Fibroblast of peridontal ligament (primary cell): ENCODE data around the gene UBQLN3.

ENCODE experiments used
- DNase-seq: peaks from one replicate; pipeline ENCODE4 v3.0.0-alpha.2; 2010; ENCODE audit errors: extremely low read depth

The UBQLN3 gene

GRCh38 chr11:5509803-5510202, at the start of gene UBQLN3:
UBQLN3 (minus strand) TSS chr11:5509957; CDS start chr11:5509558, 399 bp downstream.
- no peak for DNase-seq

- no peak for DNase-seq
Measured at GRCh38 chr11:5557751-5558150, 48.0 kb upstream of the UBQLN3 start.

GRCh38 chr11:5556596-5557188, 46.9 kb upstream of the UBQLN3 start:
- no peak for DNase-seq

- DNase-seq, result peak; percentile 12
Measured at GRCh38 chr11:5553343-5553742, 43.6 kb upstream of the UBQLN3 start.

GRCh38 chr11:5550440-5551095, 40.8 kb upstream of the UBQLN3 start:
- peak; percentile 69 for DNase-seq

- no peak for DNase-seq
Measured at GRCh38 chr11:5548440-5548839, 38.7 kb upstream of the UBQLN3 start, which contains the start of gene OR52H1. OR52H1 (minus strand) TSS chr11:5548540; CDS start chr11:5545505, 3,035 bp downstream.

- no peak for DNase-seq
Measured at GRCh38 chr11:5547982-5548381, 38.2 kb upstream of the UBQLN3 start.

- peak; percentile 41 for DNase-seq
Measured at GRCh38 chr11:5546457-5546856, 36.7 kb upstream of the UBQLN3 start.

GRCh38 chr11:5541427-5541826, 31.7 kb upstream of the UBQLN3 start:
- no peak for DNase-seq

GRCh38 chr11:5536482-5536881, 26.7 kb upstream of the UBQLN3 start:
- DNase-seq, result no peak

GRCh38 chr11:5534046-5534445, 24.3 kb upstream of the UBQLN3 start:
- no peak for DNase-seq

- no peak for DNase-seq
Measured at GRCh38 chr11:5531053-5531831, 21.5 kb upstream of the UBQLN3 start.

- DNase-seq, result no peak
Measured at GRCh38 chr11:5528495-5528894, 18.7 kb upstream of the UBQLN3 start.

- DNase-seq, result no peak
Measured at GRCh38 chr11:5527716-5528115, 18.0 kb upstream of the UBQLN3 start.

GRCh38 chr11:5524756-5525155, 15.0 kb upstream of the UBQLN3 start:
- no peak for DNase-seq

GRCh38 chr11:5522308-5522707, 12.6 kb upstream of the UBQLN3 start:
- no peak for DNase-seq

- DNase-seq, result no peak
Measured at GRCh38 chr11:5521540-5521939, 11.8 kb upstream of the UBQLN3 start.

- no peak for DNase-seq
Measured at GRCh38 chr11:5516599-5516998, 6.8 kb upstream of the UBQLN3 start, which contains the start of gene UBQLNL. UBQLNL (minus strand) TSS chr11:5516699; CDS start chr11:5516441, 258 bp downstream.

GRCh38 chr11:5514841-5515240, 5.1 kb upstream of the UBQLN3 start:
- no peak for DNase-seq

- no peak for DNase-seq
Measured at GRCh38 chr11:5508605-5509004, 1.2 kb downstream of the UBQLN3 start.

GRCh38 chr11:5507933-5508305, 1.8 kb downstream of the UBQLN3 start:
- no peak for DNase-seq

GRCh38 chr11:5507177-5507932, 2.4 kb downstream of the UBQLN3 start:
- no peak for DNase-seq
